HCT116 (cell line): ENCODE data around the gene ELOB. TPM values are rescaled to one million over a fixed set of nuclear protein-coding genes. Genes with fewer than 3 reads are reported as not detected.

Experiments
- ATAC-seq: fragments of 200-7000 bp; cut with Tn5 transposase; 2 replicates; pipeline ENCODE4 v1.9.1; 2020; ENCODE audit warnings: mild to moderate bottlenecking, moderate library complexity
- BruUV-seq: library from RNA; stranded (reverse); fragments of 400-500 nt; replicated peaks from 2 replicates; lab custom pipeline; 2021; lab: Mats Ljungman, UMichigan
- CTCF ChIA-PET: fragments of 300-600 bp; sonication (Branson Sonifier 250); formaldehyde crosslinking; loops from one replicate; lab custom pipeline; 2021; ENCODE audit warnings: antibody characterized with exemption; lab: Charles Lee
- POLR2A ChIA-PET: fragments of 300-600, 350-600 bp; sonication (Branson Sonifier 250); formaldehyde crosslinking; loops from one replicate; lab custom pipeline; 2021; ENCODE audit warnings: antibody characterized with exemption; lab: Charles Lee
- RAD21 ChIA-PET, 2 experiments: fragments of 300-600 bp; sonication (Branson Sonifier 250); formaldehyde crosslinking; loops; one replicate each; lab custom pipeline; 2023; ENCODE audit warnings: low total read pairs in 2 of 2; ENCODE audit not compliant: uncharacterized antibody in 2 of 2, unreplicated experiment in 2 of 2, low non-redundant PET in 1 of 2; lab: Charles Lee
- DNase-seq: peaks from one replicate; pipeline ENCODE4 v3.0.0-alpha.2; 2010; ENCODE audit warnings: low read depth, low spot score
- H2AFZ ChIP-seq: fragments of 200-600 bp; shearing (Covaris generic), sonication (generic); 2 replicates; pipeline ENCODE4 v1.6.1; 2017; ENCODE audit warnings: low read depth, mixed run types, mixed read lengths, antibody characterized with exemption, low read length; ENCODE audit not compliant: poor library complexity, severe bottlenecking
- H3K27ac ChIP-seq: 2 replicates; pipeline ENCODE4 v1.5.1; 2012; ENCODE audit warnings: low read depth, low read length
- H3K27me3 ChIP-seq: fragments of 200-600 bp; sonication (generic); 2 replicates; pipeline ENCODE4 v1.6.1; 2016; ENCODE audit warnings: mixed run types, low read length, mixed read lengths; ENCODE audit not compliant: insufficient read depth
- H3K36me3 ChIP-seq, 2 experiments: fragments of 200-500 bp in 1 of 2; fragments of 200-600 bp in 1 of 2; sonication (Bioruptor generic) in 1 of 2; sonication (generic) in 1 of 2; 2 replicates each; pipeline versions ENCODE4 v1.5.1 to v1.6.1; 2014 to 2016; ENCODE audit warnings: low read length in 2 of 2, inconsistent platforms in 1 of 2, mixed read lengths in 1 of 2, mixed run types in 1 of 2; ENCODE audit not compliant: insufficient read depth in 2 of 2, control insufficient read depth in 1 of 2
- H3K4me1 ChIP-seq, 2 experiments: fragments of 200-600 bp in 1 of 2; sonication (generic) in 1 of 2; 2 replicates each; pipeline versions ENCODE4 v1.5.1 to v1.6.1; 2012 to 2017; ENCODE audit warnings: low read length in 2 of 2, inconsistent platforms in 1 of 2, mild to moderate bottlenecking in 1 of 2, mixed read lengths in 1 of 2, mixed run types in 1 of 2, moderate library complexity in 1 of 2; ENCODE audit not compliant: insufficient read depth in 2 of 2, control insufficient read depth in 1 of 2
- H3K4me2 ChIP-seq: fragments of 200-600 bp; sonication (generic); 2 replicates; pipeline ENCODE4 v1.6.1; 2017; ENCODE audit warnings: mixed run types, low read length, mixed read lengths
- H3K4me3 ChIP-seq, 2 experiments: fragments of 200-600 bp in 1 of 2; sonication (generic) in 1 of 2; replicated peaks in 1 of 2; 2 replicates each; pipeline ENCODE4 v1.5.1; 2011 to 2016; ENCODE audit warnings: low read length in 2 of 2, control low read depth in 1 of 2, low read depth in 1 of 2, mild to moderate bottlenecking in 1 of 2, mixed read lengths in 1 of 2, mixed run types in 1 of 2
- H3K79me2 ChIP-seq: fragments of 200-600 bp; sonication (generic); 2 replicates; pipeline ENCODE4 v1.6.1; 2017; ENCODE audit warnings: mild to moderate bottlenecking, mixed run types, low read length, moderate library complexity, mixed read lengths; ENCODE audit not compliant: insufficient read depth
- H3K9ac ChIP-seq: fragments of 200-600 bp; sonication (generic); 2 replicates; pipeline ENCODE4 v1.6.1; 2016; ENCODE audit warnings: low read length, mixed read lengths
- H3K9me2 ChIP-seq: fragments of 200-600 bp; sonication (generic), shearing (Covaris generic); 2 replicates; pipeline ENCODE4 v1.6.1; 2017; ENCODE audit warnings: mixed run types, mild to moderate bottlenecking, moderate library complexity; ENCODE audit not compliant: insufficient read depth
- H3K9me3 ChIP-seq, 2 experiments: fragments of 200-500 bp in 1 of 2; fragments of 200-600 bp in 1 of 2; sonication (Bioruptor generic) in 1 of 2; sonication (generic) in 1 of 2; 2 replicates each; pipeline ENCODE4 v1.6.1; 2014 to 2017; ENCODE audit warnings: low read length in 2 of 2, mixed read lengths in 2 of 2, inconsistent platforms in 1 of 2, low read depth in 1 of 2, mild to moderate bottlenecking in 1 of 2, mixed run types in 1 of 2, moderate library complexity in 1 of 2; ENCODE audit not compliant: control insufficient read depth in 1 of 2, insufficient read depth in 1 of 2
- H4K20me1 ChIP-seq: fragments of 200-600 bp; sonication (generic), shearing (Covaris generic); 2 replicates; pipeline ENCODE4 v1.6.1; 2017; ENCODE audit warnings: mixed run types, mild to moderate bottlenecking, moderate library complexity; ENCODE audit not compliant: insufficient read depth
- FOSL1 ChIP-seq: IDR thresholded peaks from 2 replicates; pipeline ENCODE4 v1.6.1; 2012; ENCODE audit warnings: low read depth
- JUND ChIP-seq: IDR thresholded peaks from 2 replicates; pipeline ENCODE4 v1.6.1; 2012
- SRF ChIP-seq: IDR thresholded peaks from 2 replicates; pipeline ENCODE4 v1.6.1; 2012; ENCODE audit warnings: low read depth
- TCF7L2 ChIP-seq: IDR thresholded peaks from 2 replicates; pipeline ENCODE4 v1.7.0; 2011; ENCODE audit warnings: borderline replicate concordance, inconsistent platforms; ENCODE audit not compliant: insufficient read depth, insufficient read length; ENCODE audit errors: extremely low read depth
- ZFX ChIP-seq: fragments of 450-650 bp; IDR thresholded peaks from 2 replicates; pipeline ENCODE4 v1.6.1; 2017
- ZNF274 ChIP-seq: fragments of 200-500 bp; sonication (Bioruptor generic); IDR thresholded peaks from 2 replicates; pipeline ENCODE4 v1.6.1; 2014; ENCODE audit warnings: mild to moderate bottlenecking, low read depth, low read length, inconsistent platforms
- intact Hi-C: fragments of 100-400 bp; cut with micrococcal nuclease; formaldehyde crosslinking; loops from 2 replicates; pipeline ENCODE4 v1.10.0; 2022
- total RNA-seq: library from RNA; stranded (reverse); gene quantifications from one replicate; pipeline ENCODE4 v1.2.1, GENCODE V29; 2021; ENCODE audit not compliant: unreplicated experiment

Gene ELOB
- total RNA-seq, 1 experiment from 2014 or later = 239 TPM

GRCh38 chr16:2737895-2738418 lies 39.1 kb downstream of the ELOB start:
- H2AFZ ChIP-seq = no peak overlapping the region
- DNase-seq (no peak), ATAC-seq (no peak)
- H3K9me3 ChIP-seq = no peaks in the 10 kb centered on the region
- BruUV-seq = no TSS peak
- H3K27me3 ChIP-seq = no peaks in the 10 kb centered on the region
- POLR2A ChIA-PET = no interaction called here
- H3K9ac ChIP-seq = no peak overlapping the region
- no peak for TF ChIP-seq JUND
- no peak for TF ChIP-seq ZFX
- no peak for TF ChIP-seq SRF
- TF ChIP-seq FOSL1 = no peak
- TF ChIP-seq ZNF274 = no peak
- no peak for TF ChIP-seq TCF7L2
- TF ChIP-seq, all 23 proteins: peak for 0
- no peaks in the 10 kb centered on the region for H3K9me2 ChIP-seq
- no peak overlapping the region for H3K27ac ChIP-seq
- H3K4me3 ChIP-seq = no peak overlapping the region
- H3K4me2 ChIP-seq = no peak overlapping the region
- H3K79me2 ChIP-seq = no peaks in the 10 kb centered on the region
- no peaks in the 10 kb centered on the region for H4K20me1 ChIP-seq
- ChIA-PET CTCF (no interaction called here), RAD21 (no interaction called here)
- intact Hi-C loops = no loop called here
- peaks cover 0 to 14% of the 10 kb centered on the region in 2 experiments; a peak in 3 of 4 replicates for H3K4me1 ChIP-seq
- H3K36me3 ChIP-seq = no peaks in the 10 kb centered on the region

- ATAC-seq = no peak
- BruUV-seq = no TSS peak
- CTCF ChIA-PET = no interaction called here
These were observed 39.9 kb downstream of the ELOB start for GRCh38 chr16:2737238-2737605.

More at GRCh38 chr16:2737238-2737605, 39.9 kb downstream of the ELOB start:
- H3K79me2 ChIP-seq = no peaks in the 10 kb centered on the region
- TF ChIP-seq JUND = no peak
- DNase-seq = no peak
- H3K27me3 ChIP-seq = no peaks in the 10 kb centered on the region
- H2AFZ ChIP-seq = no peak overlapping the region
- no peaks in the 10 kb centered on the region for H3K36me3 ChIP-seq
- H3K4me3 ChIP-seq = no peak overlapping the region
- no peaks in the 10 kb centered on the region for H3K9me2 ChIP-seq
- intact Hi-C loops = no loop called here
- no peak overlapping the region for H3K27ac ChIP-seq
- no peak overlapping the region for H3K4me2 ChIP-seq
- H4K20me1 ChIP-seq = no peaks in the 10 kb centered on the region
- ChIA-PET RAD21 (no interaction called here), POLR2A (no interaction called here)
- peaks cover 0 to 14% of the 10 kb centered on the region in 2 experiments; a peak in 3 of 4 replicates for H3K4me1 ChIP-seq
- no peak overlapping the region for H3K9ac ChIP-seq
- no peaks in the 10 kb centered on the region for H3K9me3 ChIP-seq
